Measurements from ENCODE around the gene CCDC149. TPM values are rescaled to one million over a fixed set of nuclear protein-coding genes. Genes with fewer than 3 reads are reported as not detected.

Gene CCDC149
- total and polyA plus RNA-seq, 2 of the 8 experiments (the other 6 are each of a cell fraction or from before 2014, with no cell fraction given): 2.2 to 5.6 TPM

DNA sequence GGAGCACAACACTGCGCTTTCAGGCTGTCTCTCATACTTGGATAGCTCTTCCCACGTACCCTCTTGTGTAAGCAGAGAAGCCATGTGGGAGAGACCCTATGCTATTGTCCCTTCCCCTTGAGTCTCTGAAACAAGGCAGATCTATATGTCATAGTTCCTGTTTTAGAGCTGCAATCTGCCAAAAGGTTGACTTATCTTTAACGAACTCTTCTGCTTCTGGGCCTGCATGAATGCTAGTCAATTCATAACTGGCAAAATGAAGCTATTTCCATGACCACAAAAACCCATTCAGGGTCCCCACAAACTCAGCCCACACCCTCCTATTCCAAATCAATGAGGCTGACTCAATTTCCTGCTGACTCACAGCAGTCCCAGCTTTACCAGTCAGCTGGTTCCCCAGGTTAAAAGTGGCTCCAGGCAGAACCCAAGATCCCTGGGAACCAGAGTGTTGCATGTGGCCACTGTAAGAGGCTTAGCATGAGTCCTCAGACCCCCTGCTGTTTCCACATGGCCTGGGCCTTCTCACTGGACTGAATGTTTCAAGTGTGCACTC is 142.7 kb downstream of the CCDC149 start:
- Histone ChIP-seq H3K27me3 (replicated peaks in 1 of 4; ENCODE audit: control insufficient read depth in 3 of 4, extremely low read depth in 1 of 4, insufficient read depth in 3 of 4, low read length in 3 of 4) (no peaks in the 10 kb centered on the region), H3K23ac (ENCODE audit: insufficient read length) (no peak overlapping the region), H2BK120ac (replicated peaks; ENCODE audit: low read depth, low read length) (no peak overlapping the region), H3K4ac (replicated peaks; ENCODE audit: insufficient read length, low read depth, low read length) (no peak overlapping the region), H3K79me2 (ENCODE audit: control insufficient read depth in 1 of 2, insufficient read depth in 2 of 2, low read length in 2 of 2) (no peaks in the 10 kb centered on the region), H3K23me2 (ENCODE audit: low read depth, low read length) (no peaks in the 10 kb centered on the region), H3K14ac (ENCODE audit: insufficient read length) (no peak overlapping the region), H3K4me2 (ENCODE audit: insufficient read depth in 1 of 2, low read depth in 2 of 2, low read length in 2 of 2) (no peak overlapping the region), H3K27ac (ENCODE audit: low read depth, low read length) (no peak overlapping the region), H2AFZ (ENCODE audit: low read length) (peak overlapping the region; percentile 35; the same call in 1 of the 2 replicates), H3K9ac (replicated peaks in 1 of 4; ENCODE audit: extremely low read depth in 1 of 4, low read depth in 3 of 4, low read length in 3 of 4) (no peak overlapping the region), H3K9me3 (ENCODE audit: insufficient read depth in 2 of 2, low read depth in 1 of 2, low read length in 1 of 2) (no peaks in the 10 kb centered on the region), H4K5ac (ENCODE audit: insufficient read length, low read depth, low read length) (no peak overlapping the region), H3K18ac (ENCODE audit: extremely low read depth, low read length) (no peak overlapping the region; the same call in 1 of the 2 replicates), H3K4me1 (replicated peaks in 1 of 4; ENCODE audit: control insufficient read depth in 3 of 4, insufficient read depth in 4 of 4, low read length in 3 of 4) (peaks cover 0 to 4% (median 2%) of the 10 kb centered on the region in 4 experiments; a peak in 2 of 7 replicates), H3K36me3 (ENCODE audit: control insufficient read depth in 2 of 4, insufficient read depth in 4 of 4, low read length in 3 of 4) (no peaks in the 10 kb centered on the region), H2BK12ac (ENCODE audit: low read depth, low read length) (peak overlapping the region; percentile 51; the same call in 1 of the 2 replicates), H3K56ac (replicated peaks; ENCODE audit: insufficient read length, low read depth, low read length) (no peak overlapping the region), H2AK5ac (ENCODE audit: low read depth, low read length) (no peak overlapping the region), H4K91ac (replicated peaks; ENCODE audit: insufficient read length, low read length) (no peak overlapping the region), H2BK5ac (ENCODE audit: low read depth, low read length) (no peak overlapping the region; the same call in 1 of the 2 replicates), H4K8ac (ENCODE audit: extremely low read depth, insufficient read depth, low read length) (no peak overlapping the region), H3K4me3 (ENCODE audit: extremely low read depth in 1 of 4, insufficient read depth in 2 of 4, low read depth in 3 of 4, low read length in 4 of 4) (no peak overlapping the region), H2BK15ac (ENCODE audit: low read length) (no peak overlapping the region), H3K79me1 (ENCODE audit: low read depth, low read length) (no peaks in the 10 kb centered on the region), H4K20me1 (replicated peaks in 1 of 2; ENCODE audit: control insufficient read depth in 1 of 2, insufficient read depth in 2 of 2, low read length in 2 of 2) (no peaks in the 10 kb centered on the region), H2BK20ac (ENCODE audit: low read length) (no peak overlapping the region)
- DNase-seq (ENCODE audit: low read depth in 1 of 2, low spot score in 2 of 2): peak in 1 of 2 experiments; percentile 21
- TF ChIP-seq MAX (IDR thresholded peaks at IDR 0.05) (no peak), EP300 (IDR thresholded peaks at IDR 0.05; ENCODE audit: borderline replicate concordance in 1 of 2, low read depth in 2 of 2, low read length in 2 of 2) (no peak), GABPA (IDR thresholded peaks at IDR 0.05; ENCODE audit: borderline replicate concordance, insufficient read depth, low read length) (no peak), CBX8 (IDR thresholded peaks at IDR 0.05; ENCODE audit: borderline replicate concordance, low read depth, low read length) (no peak), GTF2F1 (IDR thresholded peaks at IDR 0.05; ENCODE audit: borderline replicate concordance, low read depth, low read length) (no peak), RAD21 (IDR thresholded peaks at IDR 0.05 in 1 of 2, conservative IDR thresholded peaks at IDR 0.05 in 1 of 2; ENCODE audit: low read depth in 2 of 2, low read length in 2 of 2) (no peak), SAP30 (IDR thresholded peaks at IDR 0.05; ENCODE audit: insufficient read depth, insufficient replicate concordance, low read length) (no peak), RNF2 (IDR thresholded peaks at IDR 0.05; ENCODE audit: borderline replicate concordance, low read depth, low read length, missing control alignments, poor library complexity, severe bottlenecking) (no peak)
- WGBS, 2 experiments (ENCODE audit: extremely low coverage in 1 of 2, insufficient coverage in 1 of 2, insufficient read length in 1 of 2, insufficient replicate concordance in 2 of 2, low coverage in 1 of 2, low lambda C conversion rate in 2 of 2, missing lambda C conversion rate in 1 of 2): 79% methylated on average over 3 of the region's 3 CpGs; no CpG with 5 or more reads in 1 of the 2 experiments
- no peak for FAIRE-seq
- POLR2A ChIA-PET (ENCODE audit: partially characterized antibody): no interaction called here
- CTCF ChIA-PET (ENCODE audit: partially characterized antibody): interaction anchor here (0.6 to 1.2 kb wide), 6 partner anchors 13 to 292 kb away, joined by 3 to 6 read pairs (median 3); no protein-coding TSS in a partner anchor
